HL-60/S4 (cell line): ENCODE results near the gene ARMC5.
"Not testable (repeated sequence)": the region's sequence is repeated elsewhere in the genome, so short reads cannot be mapped to it uniquely, and the experiment has no call there.

Source experiments
- in situ Hi-C: fragments of 300-500 bp; cut with MboI; formaldehyde crosslinking; loops from 2 replicates; pipeline ENCODE4 v1.14.3; 2022; ENCODE audit warnings: low sequenced_read_pairs

ARMC5 gene

GRCh38 chr16:31489616-31490584 lies 30.6 kb downstream of the ARMC5 start:
- in situ Hi-C loops: no loop called here

DNA sequence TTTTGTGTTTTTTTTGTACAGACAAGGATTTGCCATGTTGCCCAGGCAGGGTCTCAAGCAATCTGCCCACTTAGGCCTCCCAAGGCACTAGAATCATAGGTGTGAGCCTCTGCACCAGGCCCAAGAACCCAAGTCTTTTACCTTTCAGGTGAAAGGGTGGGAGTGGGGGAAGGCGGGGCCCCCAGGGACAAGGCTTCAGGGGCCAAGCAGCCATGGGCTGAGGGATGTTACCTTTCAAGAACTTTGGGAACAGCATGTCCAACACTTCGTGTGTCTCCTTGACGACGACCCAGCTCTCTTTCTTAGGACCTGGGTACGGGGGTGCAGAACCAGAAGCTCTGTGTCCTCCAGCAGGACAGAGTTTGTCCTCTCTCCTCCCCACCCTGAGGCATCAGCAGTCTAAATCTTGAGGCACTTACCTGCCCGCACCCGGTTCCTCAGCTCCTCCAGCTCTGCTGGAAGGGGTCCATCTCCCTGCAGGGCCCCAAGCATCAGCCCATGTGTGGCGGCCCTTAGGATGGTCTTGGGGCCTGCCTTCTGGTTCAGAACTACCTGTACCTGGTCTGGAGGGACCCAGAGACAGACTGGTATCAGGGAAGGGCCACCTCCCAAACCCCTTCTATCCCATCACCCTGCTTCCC lies 32.6 kb downstream of the ARMC5 start:
- in situ Hi-C loops: no loop called here

DNA sequence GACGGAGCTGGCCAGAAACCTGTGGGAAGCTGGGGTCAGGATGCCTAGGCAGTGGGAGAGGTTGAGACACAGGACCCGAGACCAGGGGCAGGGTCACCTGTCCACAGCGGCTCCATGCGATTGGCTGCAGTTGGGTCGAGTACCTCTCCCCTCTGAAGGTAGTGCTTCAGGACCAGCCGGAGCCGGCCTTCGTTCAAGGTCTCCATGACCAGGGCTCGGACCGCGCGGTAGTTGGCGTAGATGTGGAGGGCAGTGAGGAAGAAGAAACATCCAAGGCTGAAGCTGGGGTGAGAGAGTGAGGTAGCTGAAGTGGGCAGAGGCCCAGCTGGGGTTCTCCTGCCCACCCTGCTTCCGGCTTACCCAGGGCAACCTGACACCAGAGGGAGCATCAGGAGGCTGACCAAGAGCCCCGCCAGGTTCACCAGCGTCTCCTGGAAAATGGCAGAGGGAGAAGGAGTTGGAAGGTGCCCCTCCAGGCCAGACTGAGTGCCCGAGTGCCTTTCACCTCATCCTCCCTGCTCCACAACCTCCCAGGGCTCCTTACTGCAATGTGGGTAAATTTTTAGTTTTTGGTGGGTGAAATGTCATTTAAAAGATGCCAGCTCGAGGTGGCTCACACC lies 34.3 kb downstream of the ARMC5 start:
- in situ Hi-C loops: no loop called here

- in situ Hi-C loops: no loop called here
Measured at GRCh38 chr16:31496670-31497069, 37.4 kb downstream of the ARMC5 start.

DNA sequence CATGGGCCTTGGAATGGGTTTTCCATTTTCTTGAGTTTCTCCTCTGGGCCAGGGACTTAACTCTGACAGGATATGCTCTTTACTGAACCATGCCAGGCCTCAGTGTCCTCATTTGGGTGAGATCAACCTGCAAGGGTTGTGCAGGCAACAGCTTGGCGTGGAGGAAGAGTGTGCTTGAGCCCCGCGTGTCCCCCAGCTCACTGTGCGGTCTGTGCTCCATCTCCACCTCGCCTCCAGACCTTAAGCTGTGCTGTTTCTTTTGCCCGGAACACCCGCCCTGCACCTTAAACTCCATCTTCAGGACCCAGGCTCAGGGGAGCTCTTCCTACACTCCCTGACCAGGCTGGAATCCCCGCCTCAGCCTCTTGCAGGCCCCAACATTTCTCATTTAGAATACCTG lies 39.2 kb downstream of the ARMC5 start:
- in situ Hi-C loops: no loop called here

GRCh38 chr16:31499928-31500327 lies 40.6 kb downstream of the ARMC5 start:
- in situ Hi-C loops: no loop called here

- in situ Hi-C loops: no loop called here
Measured at GRCh38 chr16:31501226-31501965, 42.1 kb downstream of the ARMC5 start.

- in situ Hi-C loops: no loop called here
Measured at GRCh38 chr16:31501966-31502348, 42.7 kb downstream of the ARMC5 start.

DNA sequence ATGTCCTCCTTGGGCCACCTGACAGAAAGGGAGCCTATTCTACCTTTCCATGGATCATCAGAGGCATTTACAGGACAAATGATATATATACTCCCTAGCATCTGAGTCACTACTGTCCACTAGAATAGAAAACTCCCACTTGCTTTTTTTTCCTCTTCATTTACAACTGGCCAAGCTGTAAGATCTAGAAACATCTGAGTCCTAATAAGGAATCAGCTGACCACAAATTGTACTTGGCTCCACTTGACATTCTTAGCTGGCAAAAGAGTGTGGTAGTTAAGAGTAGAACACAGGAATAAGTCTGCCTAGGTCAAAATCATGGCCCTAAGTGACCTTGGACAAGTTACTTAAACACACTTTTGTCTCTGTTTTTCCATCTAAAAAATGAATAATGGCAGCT lies 43.7 kb downstream of the ARMC5 start:
- in situ Hi-C loops: no loop called here

- in situ Hi-C loops: not testable (repeated sequence)
Measured at GRCh38 chr16:31503555-31503954, 44.3 kb downstream of the ARMC5 start.

- in situ Hi-C loops: no loop called here
Measured at GRCh38 chr16:31504159-31504558, 44.9 kb downstream of the ARMC5 start.

DNA sequence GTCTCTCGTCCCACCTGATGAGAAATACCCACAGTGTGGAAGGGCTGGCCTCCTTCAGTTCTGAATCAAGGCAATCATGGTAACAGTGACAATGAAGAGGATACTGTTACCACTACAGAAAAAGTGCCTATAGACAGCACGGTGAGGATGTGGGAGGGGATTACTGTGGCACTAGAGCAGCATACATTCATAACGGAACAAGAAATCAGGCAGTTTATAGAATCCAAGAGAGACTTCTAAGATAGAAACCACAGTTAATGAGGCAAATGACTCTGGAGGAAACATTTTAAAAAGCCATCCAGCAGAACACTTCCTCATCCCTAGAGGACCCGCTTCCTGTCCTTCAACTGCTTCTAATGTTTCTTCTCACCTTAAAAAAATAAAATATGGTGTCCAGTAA lies 46.2 kb downstream of the ARMC5 start:
- in situ Hi-C loops: no loop called here

DNA sequence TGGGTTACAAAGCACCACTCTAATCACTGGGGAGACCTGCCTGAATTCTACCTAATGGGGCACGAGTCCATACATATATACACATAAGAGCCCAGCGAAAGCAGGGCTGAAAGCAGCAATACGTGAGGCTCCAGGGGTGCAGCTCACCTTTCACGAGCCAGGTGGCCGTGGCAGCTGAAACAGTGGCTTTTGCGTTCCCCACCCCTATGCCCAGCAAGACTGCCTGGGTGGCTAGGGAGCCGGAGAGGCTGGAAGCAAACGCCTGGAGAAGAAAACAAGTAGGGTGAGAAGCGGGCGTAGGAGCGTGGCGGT lies 48.3 kb downstream of the ARMC5 start:
- in situ Hi-C loops: no loop called here

DNA sequence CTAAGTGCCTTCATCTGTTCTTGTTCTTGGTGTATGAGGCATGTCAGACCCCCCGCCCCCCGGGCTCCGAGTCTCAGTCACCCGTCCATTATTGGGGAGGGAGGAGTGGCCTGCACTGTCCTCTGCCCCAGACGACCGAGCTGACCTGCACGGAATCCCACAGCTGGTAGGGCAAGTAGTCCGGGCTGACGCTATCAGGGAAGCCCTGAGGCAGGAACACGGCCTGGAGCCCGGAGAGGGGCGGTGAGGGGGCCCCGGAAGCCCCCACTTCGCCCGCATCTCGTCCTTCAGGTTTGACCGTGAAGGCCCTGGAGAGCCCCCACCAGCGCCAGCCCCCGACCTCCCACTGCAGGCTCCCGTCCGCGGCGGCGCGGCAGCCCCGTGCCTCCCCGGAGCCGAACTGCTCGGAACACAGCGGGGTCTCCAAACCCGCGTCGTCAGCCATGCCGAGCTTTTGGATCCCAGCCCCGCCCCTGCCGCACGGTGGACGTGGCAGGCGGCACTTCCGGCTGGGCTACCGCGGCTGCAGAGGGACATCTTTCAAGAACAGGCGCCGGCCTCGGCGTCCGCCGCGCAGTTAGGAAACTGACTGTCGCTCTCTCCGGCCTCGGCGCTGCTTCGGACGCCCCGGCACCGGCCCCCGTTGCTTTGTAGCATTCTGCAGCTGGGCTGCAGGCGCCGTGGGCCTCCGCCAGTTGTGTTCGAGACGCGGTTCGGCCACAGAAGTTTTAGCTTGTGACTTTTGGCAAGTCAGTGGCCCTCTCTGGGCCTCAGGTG lies 48.8 kb downstream of the ARMC5 start, which contains the start of gene RUSF1:
Gene RUSF1 (minus strand): TSS at position 463 of the 777 bp plus-strand sequence. CDS start 18 bp downstream, at position 445.
- in situ Hi-C loops: no loop called here

- in situ Hi-C loops: no loop called here
Measured at GRCh38 chr16:31508706-31509195, 49.5 kb downstream of the ARMC5 start.

DNA sequence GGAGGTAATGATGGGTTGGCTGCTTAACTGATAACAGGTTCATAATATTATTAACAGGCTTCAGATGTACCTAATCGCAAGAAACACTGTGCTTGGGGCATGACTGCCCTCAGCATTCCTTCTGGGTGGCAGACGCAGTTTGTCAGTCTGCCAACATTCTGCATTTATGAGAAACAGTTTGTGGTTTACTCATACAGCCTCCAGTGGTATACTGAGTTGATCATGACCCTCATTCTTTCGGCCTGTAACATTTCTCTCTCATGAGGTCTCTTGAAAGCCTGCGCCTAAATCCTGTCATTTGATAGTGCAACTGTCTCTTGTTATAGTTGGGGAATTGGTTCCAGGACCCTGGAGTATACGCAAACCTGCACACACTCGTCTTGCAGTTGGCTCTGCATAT lies 53.8 kb downstream of the ARMC5 start:
- in situ Hi-C loops: no loop called here

GRCh38 chr16:31513884-31514283 lies 54.6 kb downstream of the ARMC5 start:
- in situ Hi-C loops: no loop called here
